Measurements from ENCODE around the gene GMFB. TPM values are rescaled to one million over a fixed set of nuclear protein-coding genes. Genes with fewer than 3 reads are reported as not detected.

GMFB gene
- total RNA-seq = 13.0 TPM

- peak; percentile 93 for DNase-seq (ENCODE audit: low spot score)
- ATAC-seq = peak; percentile 96
Measured at GRCh38 chr14:54488646-54489317, at the start of gene GMFB. TSS of gene GMFB (minus strand) at chr14:54488980. CDS start at chr14:54488927, 53 bp downstream.

- ATAC-seq (no peak), DNase-seq (ENCODE audit: low spot score) (no peak)
Measured at GRCh38 chr14:54538055-54538454, 49.3 kb upstream of the GMFB start.

GRCh38 chr14:54537651-54538050 lies 48.9 kb upstream of the GMFB start:
- ATAC-seq (no peak), DNase-seq (ENCODE audit: low spot score) (no peak)

GRCh38 chr14:54535646-54536045 lies 46.9 kb upstream of the GMFB start:
- DNase-seq (ENCODE audit: low spot score) (no peak), ATAC-seq (no peak)

- no peak for ATAC-seq
Measured at GRCh38 chr14:54535126-54535525, 46.3 kb upstream of the GMFB start.

GRCh38 chr14:54533100-54533499 lies 44.3 kb upstream of the GMFB start:
- no peak for ATAC-seq
- DNase-seq (ENCODE audit: low spot score) = no peak

More at GRCh38 chr14:54535126-54535525, 46.3 kb upstream of the GMFB start:
- DNase-seq (ENCODE audit: low spot score) = no peak

- DNase-seq (ENCODE audit: low spot score) (no peak), ATAC-seq (no peak)
Measured at GRCh38 chr14:54532111-54533012, 43.6 kb upstream of the GMFB start.

- DNase-seq (ENCODE audit: low spot score) = no peak
- ATAC-seq = no peak
Measured at GRCh38 chr14:54529811-54530210, 41.0 kb upstream of the GMFB start.

- ATAC-seq (no peak), DNase-seq (ENCODE audit: low spot score) (no peak)
Measured at GRCh38 chr14:54528973-54529372, 40.2 kb upstream of the GMFB start.

GRCh38 chr14:54524410-54524809 lies 35.6 kb upstream of the GMFB start:
- DNase-seq (ENCODE audit: low spot score) (no peak), ATAC-seq (no peak)

- DNase-seq (ENCODE audit: low spot score) (no peak), ATAC-seq (no peak)
Measured at GRCh38 chr14:54516709-54517108, 27.9 kb upstream of the GMFB start.

GRCh38 chr14:54515670-54516069 lies 26.9 kb upstream of the GMFB start:
- no peak for ATAC-seq
- no peak for DNase-seq (ENCODE audit: low spot score)

GRCh38 chr14:54512393-54512792 lies 23.6 kb upstream of the GMFB start:
- DNase-seq (ENCODE audit: low spot score) = no peak
- ATAC-seq = no peak

- ATAC-seq = peak; percentile 98
- DNase-seq (ENCODE audit: low spot score) = peak; percentile 99
Measured at GRCh38 chr14:54509546-54510501, 21.0 kb upstream of the GMFB start, which contains the start of gene CGRRF1. TSS of gene CGRRF1 (plus strand) at chr14:54509906. CDS start at chr14:54509960, 54 bp downstream.

- peak; percentile 59 for ATAC-seq
- DNase-seq (ENCODE audit: low spot score) = no peak
Measured at GRCh38 chr14:54503486-54503885, 14.7 kb upstream of the GMFB start.

GRCh38 chr14:54502602-54503001 lies 13.8 kb upstream of the GMFB start:
- DNase-seq (ENCODE audit: low spot score) = no peak

GRCh38 chr14:54501480-54501879 lies 12.7 kb upstream of the GMFB start:
- no peak for DNase-seq (ENCODE audit: low spot score)
- no peak for ATAC-seq

More at GRCh38 chr14:54502602-54503001, 13.8 kb upstream of the GMFB start:
- no peak for ATAC-seq

- ATAC-seq = no peak
- DNase-seq (ENCODE audit: low spot score) = no peak
Measured at GRCh38 chr14:54500744-54501143, 12.0 kb upstream of the GMFB start.

- DNase-seq (ENCODE audit: low spot score) = no peak
- ATAC-seq = no peak
Measured at GRCh38 chr14:54498579-54498978, 9.8 kb upstream of the GMFB start.

- ATAC-seq (no peak), DNase-seq (ENCODE audit: low spot score) (no peak)
Measured at GRCh38 chr14:54498095-54498531, 9.3 kb upstream of the GMFB start.

GRCh38 chr14:54497224-54497623 lies 8.4 kb upstream of the GMFB start:
- no peak for DNase-seq (ENCODE audit: low spot score)
- ATAC-seq = no peak
